ENCODE results near the gene SLC27A5.

SLC27A5 gene

GRCh38 chr19:58479736-58480480 lies 31.9 kb downstream of the SLC27A5 start (continued):
- TF ChIP-seq, protein P1, sequence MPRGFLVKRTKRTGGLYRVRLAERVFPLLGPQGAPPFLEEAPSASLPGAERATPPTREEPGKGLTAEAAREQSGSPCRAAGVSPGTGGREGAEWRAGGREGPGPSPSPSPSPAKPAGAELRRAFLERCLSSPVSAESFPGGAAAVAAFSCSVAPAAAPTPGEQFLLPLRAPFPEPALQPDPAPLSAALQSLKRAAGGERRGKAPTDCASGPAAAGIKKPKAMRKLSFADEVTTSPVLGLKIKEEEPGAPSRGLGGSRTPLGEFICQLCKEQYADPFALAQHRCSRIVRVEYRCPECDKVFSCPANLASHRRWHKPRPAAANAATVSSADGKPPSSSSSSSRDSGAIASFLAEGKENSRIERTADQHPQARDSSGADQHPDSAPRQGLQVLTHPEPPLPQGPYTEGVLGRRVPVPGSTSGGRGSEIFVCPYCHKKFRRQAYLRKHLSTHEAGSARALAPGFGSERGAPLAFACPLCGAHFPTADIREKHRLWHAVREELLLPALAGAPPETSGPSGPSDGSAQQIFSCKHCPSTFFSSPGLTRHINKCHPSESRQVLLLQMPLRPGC (tag by site-specific recombination; IDR thresholded peaks at IDR 0.05): no peak

DNA sequence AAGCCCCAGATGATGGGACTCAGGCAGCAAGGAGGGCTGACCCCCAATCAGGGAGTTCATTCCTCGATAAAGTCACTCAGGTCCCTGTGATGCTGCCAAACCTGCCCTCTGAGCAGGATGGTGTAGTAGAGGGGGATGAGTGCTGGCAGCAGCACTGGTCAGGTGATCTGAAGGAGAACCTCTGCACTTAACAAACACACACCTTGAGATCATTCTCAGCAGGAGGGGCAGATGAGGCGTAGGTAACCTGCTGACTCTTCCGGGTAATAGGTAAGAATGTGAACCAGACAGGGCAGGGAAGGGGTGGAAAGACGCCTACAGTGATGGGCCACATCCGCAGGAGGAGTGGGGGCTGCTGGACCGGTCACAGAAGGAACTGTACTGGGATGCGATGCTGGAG lies 32.5 kb downstream of the SLC27A5 start:
- ChIA-PET CTCF (interaction anchor here (0.6 to 0.8 kb wide), 3 partner anchors 8 to 427 kb away, joined by 3 to 8 read pairs (median 4); no protein-coding TSS in a partner anchor), POLR2A (interaction anchor here (1.0 kb wide), 2 partner anchors 65 to 117 kb away, joined by 3 read pairs; partner anchors contain the start of genes TRIM28 and ZNF497)
- TF ChIP-seq ZNF426 (tag by site-specific recombination; IDR thresholded peaks at IDR 0.05) (no peak), ZNF621 (tag by site-specific recombination; IDR thresholded peaks at IDR 0.05) (no peak), ZBTB20 (tag by site-specific recombination; IDR thresholded peaks at IDR 0.05) (no peak), ZNF354C (tag by site-specific recombination; IDR thresholded peaks at IDR 0.05; ENCODE audit: borderline replicate concordance, low read depth) (no peak), MEIS1 (CRISPR knock-in tag; IDR thresholded peaks at IDR 0.05; ENCODE audit: borderline replicate concordance) (no peak), ZNF660 (tag by site-specific recombination; IDR thresholded peaks at IDR 0.05) (no peak), ZNF433 (tag by site-specific recombination; IDR thresholded peaks at IDR 0.05; ENCODE audit: low read depth) (no peak), EGR2 (tag by site-specific recombination; IDR thresholded peaks at IDR 0.05; ENCODE audit: low read depth) (no peak), ZNF792 (tag by site-specific recombination; IDR thresholded peaks at IDR 0.05) (no peak), HOXC10 (CRISPR knock-in tag; IDR thresholded peaks at IDR 0.05) (no peak), ZNF776 (tag by site-specific recombination; IDR thresholded peaks at IDR 0.05; ENCODE audit: borderline replicate concordance) (no peak), SP7 (tag by site-specific recombination; IDR thresholded peaks at IDR 0.05) (no peak), ZNF76 (tag by site-specific recombination; IDR thresholded peaks at IDR 0.05; ENCODE audit: borderline replicate concordance, low read depth) (no peak), ZNF184 (tag by site-specific recombination; IDR thresholded peaks at IDR 0.05) (no peak)
- TF ChIP-seq, protein P2, sequence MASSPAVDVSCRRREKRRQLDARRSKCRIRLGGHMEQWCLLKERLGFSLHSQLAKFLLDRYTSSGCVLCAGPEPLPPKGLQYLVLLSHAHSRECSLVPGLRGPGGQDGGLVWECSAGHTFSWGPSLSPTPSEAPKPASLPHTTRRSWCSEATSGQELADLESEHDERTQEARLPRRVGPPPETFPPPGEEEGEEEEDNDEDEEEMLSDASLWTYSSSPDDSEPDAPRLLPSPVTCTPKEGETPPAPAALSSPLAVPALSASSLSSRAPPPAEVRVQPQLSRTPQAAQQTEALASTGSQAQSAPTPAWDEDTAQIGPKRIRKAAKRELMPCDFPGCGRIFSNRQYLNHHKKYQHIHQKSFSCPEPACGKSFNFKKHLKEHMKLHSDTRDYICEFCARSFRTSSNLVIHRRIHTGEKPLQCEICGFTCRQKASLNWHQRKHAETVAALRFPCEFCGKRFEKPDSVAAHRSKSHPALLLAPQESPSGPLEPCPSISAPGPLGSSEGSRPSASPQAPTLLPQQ (tag by site-specific recombination; IDR thresholded peaks at IDR 0.05): no peak
- TF ChIP-seq, protein P3, sequence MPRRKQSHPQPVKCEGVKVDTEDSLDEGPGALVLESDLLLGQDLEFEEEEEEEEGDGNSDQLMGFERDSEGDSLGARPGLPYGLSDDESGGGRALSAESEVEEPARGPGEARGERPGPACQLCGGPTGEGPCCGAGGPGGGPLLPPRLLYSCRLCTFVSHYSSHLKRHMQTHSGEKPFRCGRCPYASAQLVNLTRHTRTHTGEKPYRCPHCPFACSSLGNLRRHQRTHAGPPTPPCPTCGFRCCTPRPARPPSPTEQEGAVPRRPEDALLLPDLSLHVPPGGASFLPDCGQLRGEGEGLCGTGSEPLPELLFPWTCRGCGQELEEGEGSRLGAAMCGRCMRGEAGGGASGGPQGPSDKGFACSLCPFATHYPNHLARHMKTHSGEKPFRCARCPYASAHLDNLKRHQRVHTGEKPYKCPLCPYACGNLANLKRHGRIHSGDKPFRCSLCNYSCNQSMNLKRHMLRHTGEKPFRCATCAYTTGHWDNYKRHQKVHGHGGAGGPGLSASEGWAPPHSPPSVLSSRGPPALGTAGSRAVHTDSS (tag by site-specific recombination; IDR thresholded peaks at IDR 0.05): no peak
- TF ChIP-seq, protein P4, sequence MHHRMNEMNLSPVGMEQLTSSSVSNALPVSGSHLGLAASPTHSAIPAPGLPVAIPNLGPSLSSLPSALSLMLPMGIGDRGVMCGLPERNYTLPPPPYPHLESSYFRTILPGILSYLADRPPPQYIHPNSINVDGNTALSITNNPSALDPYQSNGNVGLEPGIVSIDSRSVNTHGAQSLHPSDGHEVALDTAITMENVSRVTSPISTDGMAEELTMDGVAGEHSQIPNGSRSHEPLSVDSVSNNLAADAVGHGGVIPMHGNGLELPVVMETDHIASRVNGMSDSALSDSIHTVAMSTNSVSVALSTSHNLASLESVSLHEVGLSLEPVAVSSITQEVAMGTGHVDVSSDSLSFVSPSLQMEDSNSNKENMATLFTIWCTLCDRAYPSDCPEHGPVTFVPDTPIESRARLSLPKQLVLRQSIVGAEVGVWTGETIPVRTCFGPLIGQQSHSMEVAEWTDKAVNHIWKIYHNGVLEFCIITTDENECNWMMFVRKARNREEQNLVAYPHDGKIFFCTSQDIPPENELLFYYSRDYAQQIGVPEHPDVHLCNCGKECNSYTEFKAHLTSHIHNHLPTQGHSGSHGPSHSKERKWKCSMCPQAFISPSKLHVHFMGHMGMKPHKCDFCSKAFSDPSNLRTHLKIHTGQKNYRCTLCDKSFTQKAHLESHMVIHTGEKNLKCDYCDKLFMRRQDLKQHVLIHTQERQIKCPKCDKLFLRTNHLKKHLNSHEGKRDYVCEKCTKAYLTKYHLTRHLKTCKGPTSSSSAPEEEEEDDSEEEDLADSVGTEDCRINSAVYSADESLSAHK (tag by site-specific recombination; IDR thresholded peaks at IDR 0.05): no peak
- Histone ChIP-seq H3K36me3 (ENCODE audit: control insufficient read depth in 2 of 2, insufficient read depth in 1 of 2, low read length in 2 of 2) (peaks cover 4 to 39% of the 10 kb centered on the region in 2 experiments; a peak in 2 of 3 replicates), H3K27ac (ENCODE audit: extremely low read depth, low read depth, low read length) (no peak overlapping the region), H3K4me1 (ENCODE audit: control insufficient read depth, insufficient read depth, low read length) (peaks cover 7% of the 10 kb centered on the region; the same call in 1 of the 2 replicates), H3K9me3 (ENCODE audit: control insufficient read depth, insufficient read depth, low read depth, low read length) (no peaks in the 10 kb centered on the region), H3K4me3 (ENCODE audit: low read depth, low read length) (no peak overlapping the region)
